GM19238 (cell line): ENCODE results near the gene UTP3.
"Not testable (repeated sequence)": the region's sequence is repeated elsewhere in the genome, so short reads cannot be mapped to it uniquely, and the experiment has no call there.

ENCODE experiments used
- DNase-seq: peaks from one replicate; pipeline ENCODE4 v3.0.0; 2011; ENCODE audit warnings: low spot score; ENCODE audit not compliant: insufficient read length

Gene UTP3

GRCh38 chr4:70687392-70687791, 940 bp upstream of the UTP3 start:
- DNase-seq, result no peak

- DNase-seq, result no peak
These were observed 481 bp downstream of the UTP3 start for GRCh38 chr4:70688795-70689231.

GRCh38 chr4:70691661-70692060, 3.3 kb downstream of the UTP3 start:
- DNase-seq, result no peak

- DNase-seq, result not testable (repeated sequence)
These were observed 6.3 kb downstream of the UTP3 start for GRCh38 chr4:70694633-70695032.

- DNase-seq, result not testable (repeated sequence)
These were observed 10.1 kb downstream of the UTP3 start for GRCh38 chr4:70698435-70698834.

- DNase-seq, result no peak
These were observed 12.4 kb downstream of the UTP3 start for GRCh38 chr4:70700712-70701111.

- no peak for DNase-seq
These were observed 12.9 kb downstream of the UTP3 start for GRCh38 chr4:70701271-70701670.

GRCh38 chr4:70702592-70702991, 14.3 kb downstream of the UTP3 start:
- DNase-seq, result not testable (repeated sequence)

- DNase-seq, result no peak
These were observed 15.4 kb downstream of the UTP3 start for GRCh38 chr4:70703619-70704214.

GRCh38 chr4:70704215-70704930, 16.0 kb downstream of the UTP3 start:
- DNase-seq, result peak; percentile 61

- DNase-seq, result no peak
These were observed 16.5 kb downstream of the UTP3 start for GRCh38 chr4:70704931-70705182.

GRCh38 chr4:70705183-70706043, 17.1 kb downstream of the UTP3 start:
- peak; percentile 74 for DNase-seq

- no peak for DNase-seq
These were observed 17.7 kb downstream of the UTP3 start for GRCh38 chr4:70706044-70706461.

GRCh38 chr4:70706516-70706915, 18.2 kb downstream of the UTP3 start:
- no peak for DNase-seq

GRCh38 chr4:70709611-70710205, 21.4 kb downstream of the UTP3 start:
- DNase-seq, result no peak

GRCh38 chr4:70711599-70711998, 23.3 kb downstream of the UTP3 start:
- DNase-seq, result no peak

- DNase-seq, result no peak
These were observed 23.8 kb downstream of the UTP3 start for GRCh38 chr4:70712150-70712549.

- DNase-seq, result no peak
These were observed 24.5 kb downstream of the UTP3 start for GRCh38 chr4:70712604-70713452.

GRCh38 chr4:70713453-70714078, 25.2 kb downstream of the UTP3 start:
- DNase-seq, result no peak

- DNase-seq, result no peak
These were observed 26.0 kb downstream of the UTP3 start for GRCh38 chr4:70714079-70714887.
